ENCODE results near the gene SDC3. TPM values are rescaled to one million over a fixed set of nuclear protein-coding genes. Genes with fewer than 3 reads are reported as not detected.
A peak's percentile ranks its signal among the peaks of the same experiment; 100 is the strongest.
"Not testable (repeated sequence)": the region's sequence is repeated elsewhere in the genome, so short reads cannot be mapped to it uniquely, and the experiment has no call there.

The SDC3 gene
- total RNA-seq, 1 donor from 2014 or later, result 128 TPM

DNA sequence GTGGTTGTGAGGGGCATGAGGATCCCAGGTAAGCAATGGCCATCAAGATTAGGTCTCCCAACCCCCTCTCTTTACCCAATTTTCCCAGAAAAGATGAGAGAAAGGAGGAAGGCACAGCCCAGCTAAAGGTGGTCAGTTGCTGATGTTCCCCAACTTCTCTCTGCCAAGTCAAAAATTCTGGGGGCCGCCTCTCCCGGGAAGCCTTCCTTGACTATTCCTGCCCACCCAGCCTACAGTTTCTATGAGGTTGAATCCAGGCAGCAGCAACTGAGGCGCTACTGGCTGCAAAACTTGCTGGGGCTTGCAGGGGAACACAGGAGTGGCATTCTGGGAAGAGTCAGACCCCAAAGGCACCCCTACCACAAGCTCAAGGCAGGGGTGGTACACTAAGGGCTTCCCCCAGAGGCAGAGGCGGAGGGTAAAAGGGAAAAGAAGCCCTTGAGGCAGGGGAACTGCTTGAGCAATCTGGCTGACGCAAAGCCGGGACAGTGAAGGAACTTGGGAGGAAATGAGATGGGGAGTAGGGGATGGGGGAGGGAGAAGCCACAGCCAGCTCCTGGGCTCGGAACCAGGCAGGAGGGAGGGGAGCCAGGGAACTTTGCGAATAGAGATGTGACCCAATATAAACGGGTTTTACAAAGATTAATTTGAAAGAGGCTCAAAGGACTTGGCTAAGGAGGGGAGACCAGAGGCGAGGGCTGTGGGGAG lies 31.2 kb downstream of the SDC3 start:
- peak; percentile 77 for DNase-seq (ENCODE audit: low spot score)

DNA sequence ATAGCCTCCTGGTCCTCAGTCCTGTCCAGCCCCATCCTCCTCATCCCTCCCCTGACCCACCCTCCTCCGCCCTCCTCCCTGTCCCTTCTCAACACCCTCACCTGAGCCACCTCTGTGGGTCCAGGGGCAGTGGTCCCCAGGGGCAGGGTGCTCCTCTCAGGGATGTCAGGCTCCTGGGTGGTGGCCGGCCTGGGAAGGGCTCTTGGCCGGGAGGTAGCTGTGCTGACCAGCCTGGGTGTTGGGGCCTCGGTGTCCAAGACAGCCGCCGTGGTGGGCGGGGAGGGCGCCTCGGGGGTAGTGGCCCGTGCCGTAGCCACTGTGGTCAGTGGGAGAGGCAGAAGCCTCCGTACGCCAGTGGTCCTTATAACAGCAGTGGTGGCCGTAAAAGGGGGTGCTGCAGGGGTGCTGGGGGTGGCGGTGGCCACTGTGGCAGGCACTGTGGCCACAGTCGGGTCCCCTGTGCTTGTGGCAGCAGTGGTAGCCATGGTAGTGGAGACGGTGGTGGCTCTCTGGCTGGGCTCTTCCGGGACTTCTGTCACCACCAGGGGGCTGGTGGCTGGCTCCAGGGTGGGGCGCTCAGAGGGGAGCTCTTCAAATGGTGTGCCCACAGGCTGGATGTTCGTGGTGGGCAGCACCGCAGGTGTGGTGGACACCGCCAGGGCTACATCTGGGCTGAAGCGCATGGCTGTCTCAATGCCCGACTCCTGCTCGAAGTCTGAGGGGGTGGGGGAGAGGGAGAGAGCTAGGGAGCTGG lies 31.9 kb downstream of the SDC3 start:
- DNase-seq (ENCODE audit: low spot score), result no peak

DNA sequence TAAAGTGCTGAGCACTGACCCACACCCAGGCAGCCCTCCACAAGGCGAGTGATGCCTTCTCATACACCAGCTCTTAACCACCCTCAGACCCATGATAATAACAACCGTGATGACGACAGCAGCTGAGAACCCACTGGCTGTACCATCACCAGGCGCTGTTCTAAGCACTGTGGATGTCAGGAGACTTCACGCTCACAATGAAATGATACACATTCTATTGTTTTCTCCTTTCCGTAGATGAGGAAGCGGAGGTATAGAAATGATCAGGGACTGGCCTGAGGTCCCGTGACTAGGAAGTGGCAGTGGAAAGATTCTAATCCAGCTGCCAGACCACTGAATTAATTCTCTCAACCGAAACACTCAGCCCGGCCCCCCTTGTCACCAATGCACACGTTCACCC lies 32.6 kb downstream of the SDC3 start:
- no peak for DNase-seq (ENCODE audit: low spot score)

DNA sequence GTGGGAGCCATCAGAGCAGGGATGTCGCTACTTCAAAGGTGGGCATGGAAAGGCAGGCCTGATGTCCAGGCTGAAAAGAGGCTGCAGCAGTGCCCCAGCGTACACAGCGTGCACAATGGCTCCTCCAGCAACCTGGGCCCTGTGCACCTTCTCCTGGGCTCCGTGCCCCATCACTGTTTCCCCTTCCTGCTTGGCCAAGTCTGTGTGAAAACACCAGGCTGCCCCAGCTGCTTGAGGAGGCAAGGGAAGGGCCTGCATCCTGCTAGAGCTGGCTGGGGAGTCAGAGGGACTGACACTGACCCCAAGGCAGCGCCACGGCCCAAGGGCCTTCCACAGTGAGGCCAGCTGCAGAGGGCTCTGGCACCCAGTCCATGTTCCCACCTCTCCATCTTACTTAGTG lies 33.4 kb downstream of the SDC3 start:
- DNase-seq (ENCODE audit: low spot score), result no peak

DNA sequence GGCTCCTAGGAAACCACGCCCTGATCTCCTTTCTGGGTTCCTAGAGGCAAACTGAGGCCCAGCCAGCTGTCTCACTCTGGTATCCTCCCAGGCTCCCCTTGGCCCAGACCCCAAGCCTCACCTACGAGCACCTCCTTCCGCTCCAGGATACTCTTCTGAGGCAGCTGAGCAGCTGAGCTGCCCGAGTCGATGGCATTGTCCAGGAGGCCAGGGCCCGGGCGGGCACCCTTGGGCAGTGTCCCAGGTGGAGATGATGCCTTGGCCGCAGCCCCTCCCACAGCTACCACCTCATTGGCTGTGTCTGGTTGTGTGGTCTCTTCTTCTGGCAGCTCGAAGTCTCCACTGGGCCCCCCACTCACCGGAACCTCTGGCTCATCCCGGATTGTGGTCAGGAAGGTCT lies 34.4 kb downstream of the SDC3 start:
- DNase-seq (ENCODE audit: low spot score), result no peak

DNA sequence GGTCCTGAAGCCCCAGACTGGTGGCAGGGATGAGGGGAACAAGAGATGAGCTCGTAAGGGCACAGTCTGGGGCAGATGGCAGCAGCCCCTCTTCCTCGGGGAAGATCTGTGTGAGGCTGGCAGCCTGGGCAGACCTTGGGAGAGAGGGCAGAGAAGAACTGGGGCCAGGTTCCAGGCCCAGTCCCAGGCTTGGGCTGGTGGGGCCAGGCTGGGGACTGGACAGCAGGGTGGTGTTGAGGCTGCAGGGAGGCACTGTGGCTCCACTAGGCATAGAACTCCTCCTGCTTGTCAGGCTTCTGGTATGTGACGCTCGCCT lies 35.7 kb downstream of the SDC3 start:
- no peak for DNase-seq (ENCODE audit: low spot score)

DNA sequence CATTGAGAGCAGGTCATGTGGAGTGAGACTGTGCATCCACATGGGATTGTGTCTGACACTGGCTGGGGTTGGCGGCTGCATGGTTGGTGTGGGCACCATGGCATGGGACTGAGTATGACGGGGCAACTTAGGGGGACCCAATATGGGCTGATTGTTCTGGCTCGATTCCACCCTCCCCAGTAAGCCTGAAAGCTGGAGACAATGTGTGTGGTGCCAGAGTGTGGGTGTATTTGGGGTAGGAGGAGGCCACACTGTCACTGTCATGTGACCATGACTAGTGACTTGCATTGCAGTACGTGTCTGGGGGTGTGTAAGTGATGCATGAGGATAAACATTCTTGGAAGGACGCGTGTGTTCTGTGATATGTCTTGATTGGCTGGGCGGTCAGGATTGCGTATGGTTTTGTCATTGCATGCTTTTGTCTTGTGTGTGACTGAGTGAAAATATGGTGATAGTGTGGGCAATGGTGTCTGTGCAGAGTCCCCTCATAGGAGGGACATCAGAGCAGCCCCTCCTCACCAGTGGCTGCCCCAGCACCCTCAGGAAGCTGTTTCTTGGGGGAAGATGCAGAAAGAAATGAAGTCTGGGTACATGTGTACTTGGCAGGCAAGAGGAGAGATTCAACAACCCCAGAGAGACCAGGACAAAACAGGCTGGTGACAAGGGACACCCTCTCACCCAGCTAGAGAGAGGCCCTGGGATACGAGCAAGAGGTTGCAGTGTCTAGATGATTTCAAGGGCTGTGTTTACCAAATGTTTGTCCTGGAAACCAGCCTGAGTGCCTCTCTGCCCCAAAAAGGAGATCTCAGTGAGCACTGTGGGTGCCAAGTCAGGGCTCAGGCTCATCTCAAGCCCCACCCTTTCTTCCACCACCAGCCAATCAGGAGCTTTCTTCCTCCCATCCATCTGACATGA lies 36.3 kb downstream of the SDC3 start:
- DNase-seq (ENCODE audit: low spot score), result no peak

DNA sequence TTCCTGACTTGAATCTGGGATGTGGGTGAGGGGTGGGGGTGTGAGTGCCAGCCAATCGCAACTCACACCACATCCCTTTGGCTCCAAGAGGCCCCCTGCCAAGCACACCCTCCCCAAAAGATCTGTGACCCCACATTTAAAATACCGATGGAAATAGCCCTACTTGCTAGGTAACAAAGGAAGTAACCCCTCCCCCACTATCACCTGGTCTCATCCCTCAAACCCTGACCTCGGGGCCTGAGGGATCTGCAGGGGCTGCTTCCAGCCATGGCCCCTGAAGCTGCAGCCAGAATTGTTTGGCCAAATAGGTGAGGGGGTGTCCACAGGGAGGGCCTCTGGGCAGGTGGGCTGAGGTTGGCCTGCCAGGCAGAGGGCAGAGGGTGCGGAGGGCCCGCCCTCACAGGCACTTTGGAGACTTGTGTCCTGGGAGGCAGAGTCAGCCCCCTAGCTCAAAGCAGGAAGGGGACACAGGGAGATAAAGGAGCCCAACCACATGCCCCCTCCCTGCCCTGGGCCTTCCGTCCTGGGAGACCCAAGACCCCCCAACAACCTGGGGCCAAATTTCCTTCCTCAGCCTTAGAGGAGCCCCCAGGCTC lies 37.2 kb downstream of the SDC3 start:
- DNase-seq (ENCODE audit: low spot score), result no peak

DNA sequence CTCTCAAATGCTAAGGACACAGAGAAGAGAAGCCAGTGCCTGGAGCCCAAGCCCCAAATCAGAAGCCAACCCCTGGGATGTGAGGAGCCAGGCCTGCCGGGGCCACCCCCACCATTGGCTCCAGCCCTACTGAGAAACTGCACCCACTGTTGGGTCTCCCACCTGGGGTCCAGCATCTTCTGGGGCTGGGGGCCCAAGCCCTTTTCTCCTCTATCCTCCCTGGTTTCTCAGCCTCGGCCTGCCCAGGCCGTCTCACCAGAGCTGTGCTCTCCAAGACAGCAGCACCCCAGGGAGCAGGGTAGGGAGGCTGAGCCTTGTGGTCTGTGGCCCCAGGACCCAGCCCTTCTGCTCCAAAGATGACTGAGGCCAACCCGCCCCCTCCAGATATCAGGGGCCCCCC lies 37.9 kb downstream of the SDC3 start:
- no peak for DNase-seq (ENCODE audit: low spot score)

DNA sequence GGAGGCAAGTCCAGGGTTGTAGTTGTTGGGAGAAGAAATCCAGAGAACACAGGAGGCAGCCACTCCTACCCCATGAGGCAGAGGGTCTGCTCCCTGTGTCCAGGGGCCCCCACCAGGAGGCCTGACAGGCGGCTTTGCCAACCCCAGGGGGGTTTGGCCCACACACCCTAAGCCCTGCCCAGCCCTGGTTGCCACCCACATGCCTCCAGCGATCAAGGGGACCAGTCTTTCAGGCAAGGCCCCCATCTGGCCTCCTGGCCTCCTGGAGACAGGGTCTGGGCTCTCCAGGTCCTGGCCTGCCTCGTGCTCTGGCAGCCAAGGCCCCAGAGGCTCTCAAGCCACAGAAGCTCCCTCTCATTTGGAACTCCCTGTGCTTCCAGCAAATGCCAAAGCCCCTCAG lies 38.5 kb downstream of the SDC3 start:
- DNase-seq (ENCODE audit: low spot score), result no peak

DNA sequence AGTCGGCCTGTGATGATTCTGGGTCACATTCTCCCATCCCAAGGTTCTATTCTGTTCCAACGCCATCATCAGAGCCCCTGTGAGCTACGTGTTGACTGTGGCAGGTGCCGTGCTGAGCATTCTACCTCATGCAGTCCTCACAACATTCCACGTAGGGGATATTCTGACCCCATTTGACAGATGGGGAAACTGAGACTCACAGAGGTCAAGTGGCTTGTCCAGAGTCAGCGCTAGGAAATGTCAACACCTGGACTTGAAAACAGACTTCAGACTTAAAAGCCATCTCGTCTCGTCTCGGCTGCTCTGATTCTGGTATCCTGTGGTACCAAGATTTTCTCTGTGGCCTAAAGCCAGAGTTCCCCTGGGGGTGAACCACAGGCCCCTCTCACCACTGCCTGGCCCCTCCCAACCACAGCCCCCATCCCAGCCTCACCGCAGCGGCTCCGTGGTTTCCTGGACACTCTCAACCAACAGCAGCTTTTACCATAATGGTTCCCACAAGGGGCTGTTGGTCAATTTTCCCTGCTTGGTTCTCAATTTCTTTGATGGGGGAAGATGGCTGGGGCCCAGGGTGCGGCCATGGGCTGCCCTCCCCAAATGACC lies 39.6 kb downstream of the SDC3 start:
- DNase-seq (ENCODE audit: low spot score), result no peak

DNA sequence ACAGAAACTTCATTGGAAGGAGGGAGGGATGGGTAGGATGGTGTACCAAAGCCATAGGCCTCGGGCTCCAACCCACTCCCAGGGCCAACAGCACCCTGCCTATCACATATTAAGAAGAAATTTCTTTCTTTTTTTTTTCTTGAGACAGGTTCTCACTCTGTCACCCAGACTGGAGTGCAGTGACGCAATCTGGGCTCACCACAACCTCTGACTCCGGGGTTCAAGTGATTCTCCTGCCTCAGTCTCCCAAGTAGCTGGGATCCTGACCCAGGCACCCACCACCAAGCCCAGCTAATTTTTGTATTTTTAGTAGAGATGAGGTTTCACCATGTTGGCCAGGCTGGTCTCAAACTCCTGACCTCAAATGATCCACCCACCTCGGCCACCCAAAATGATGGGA lies 40.5 kb downstream of the SDC3 start:
- DNase-seq (ENCODE audit: low spot score), result not testable (repeated sequence)

DNA sequence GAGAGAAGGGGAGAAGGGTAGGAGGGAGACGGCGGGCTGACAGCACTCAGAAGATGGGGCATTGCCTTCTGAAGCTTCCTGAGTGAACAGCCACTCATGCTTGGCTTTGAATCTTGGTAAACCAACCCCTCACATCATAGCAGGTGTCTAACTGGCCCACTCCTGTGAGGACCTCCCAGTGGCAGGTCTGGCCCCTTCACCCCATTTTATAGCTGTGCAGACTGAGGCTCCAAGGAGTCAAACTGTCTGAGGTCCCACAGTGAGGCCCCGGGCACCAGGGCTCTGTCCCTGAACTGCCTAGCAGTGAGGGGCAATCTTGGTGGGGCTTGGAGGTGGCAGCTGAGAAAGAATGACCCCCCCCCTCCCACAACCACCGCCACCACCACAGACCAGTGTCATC lies 41.0 kb downstream of the SDC3 start:
- DNase-seq (ENCODE audit: low spot score), result no peak

DNA sequence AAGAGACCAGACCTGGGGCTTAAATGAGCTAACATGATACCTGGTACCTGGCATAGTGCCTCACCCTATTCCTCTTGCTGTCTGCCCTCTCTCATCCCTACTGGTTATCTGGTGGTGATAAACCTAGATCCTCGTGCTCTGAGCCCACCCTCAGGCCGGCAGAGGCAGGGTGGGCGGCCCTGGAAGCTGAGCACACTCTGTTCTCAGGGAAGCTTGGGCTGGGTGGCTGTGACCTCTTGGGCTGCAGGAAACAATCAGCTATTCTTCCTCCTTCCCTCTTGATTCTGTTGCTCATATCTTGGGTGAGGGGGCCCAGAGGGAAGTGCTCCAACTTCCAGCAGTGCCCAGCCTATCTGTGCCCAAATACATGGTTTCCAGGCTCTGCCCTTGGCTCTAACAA lies 42.0 kb downstream of the SDC3 start:
- no peak for DNase-seq (ENCODE audit: low spot score)

DNA sequence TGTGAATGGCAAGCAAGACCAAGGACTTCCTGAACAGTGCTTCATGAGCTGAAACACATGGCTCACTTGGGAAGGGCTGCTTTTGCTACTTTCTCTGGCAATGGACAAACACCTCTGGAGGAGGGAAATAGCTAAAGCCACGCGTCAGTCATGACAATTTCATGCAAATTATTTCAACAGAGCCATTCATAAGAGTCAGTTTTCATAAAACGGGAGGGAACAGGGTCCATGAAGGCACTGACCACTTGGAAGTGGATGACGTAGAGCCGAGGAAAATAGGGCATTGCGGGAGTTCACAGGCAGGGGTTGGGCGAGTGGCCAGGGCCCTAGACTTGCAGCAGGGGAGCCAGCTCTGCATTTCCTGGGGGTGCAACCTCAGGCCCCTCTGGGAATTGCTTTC lies 43.9 kb downstream of the SDC3 start:
- DNase-seq (ENCODE audit: low spot score), result no peak

DNA sequence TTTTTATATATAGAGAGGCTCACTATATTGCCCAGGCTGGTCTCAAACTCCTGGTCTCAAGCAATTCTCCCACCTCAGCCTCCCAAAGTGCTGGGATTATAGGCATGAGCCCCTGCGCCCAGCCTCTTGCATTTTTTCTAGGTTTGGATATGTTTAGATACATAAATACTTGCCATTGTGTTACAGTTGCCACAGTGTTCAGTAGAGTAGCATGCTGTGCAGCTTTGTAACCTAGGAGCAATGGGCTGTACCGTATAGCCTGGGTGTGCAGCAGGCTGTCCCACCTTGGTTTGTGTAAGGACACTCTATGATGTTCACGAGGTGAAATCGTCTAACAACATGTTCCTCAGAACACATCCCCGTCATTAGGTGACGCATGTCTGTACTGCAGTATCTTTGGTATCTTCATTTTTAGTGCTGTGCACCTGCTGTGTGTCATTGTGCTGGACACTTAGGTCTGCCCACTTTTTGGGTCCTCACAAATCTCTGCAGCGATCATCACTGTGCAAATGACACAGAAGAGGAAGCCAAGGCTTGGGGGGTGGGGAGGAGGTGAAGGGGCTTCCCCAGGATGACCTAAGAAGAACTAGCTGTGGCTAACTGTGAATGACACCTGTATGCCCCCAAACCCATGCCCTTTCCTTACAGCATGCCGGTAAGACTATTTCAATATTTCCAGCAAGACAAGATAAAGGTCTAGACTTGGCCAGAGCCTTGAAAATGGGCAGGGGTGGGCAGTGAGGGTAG lies 44.5 kb downstream of the SDC3 start:
- DNase-seq (ENCODE audit: low spot score), result no peak

DNA sequence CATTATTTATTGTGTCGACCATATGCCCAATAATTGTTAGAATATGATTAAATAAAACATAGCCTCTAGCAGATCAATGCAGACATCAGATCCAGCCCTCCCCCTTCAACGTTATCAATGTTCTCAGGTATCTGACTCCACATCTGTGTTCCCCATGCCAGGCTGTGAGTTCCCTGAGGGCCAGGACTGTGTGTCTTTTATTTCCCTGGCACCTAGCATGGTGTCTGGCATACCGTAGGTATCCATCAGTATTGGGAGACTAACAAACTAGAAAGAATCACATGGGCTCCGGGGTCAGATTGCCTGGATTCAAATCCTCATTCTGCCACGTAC lies 48.3 kb downstream of the SDC3 start:
- no peak for DNase-seq (ENCODE audit: low spot score)

DNA sequence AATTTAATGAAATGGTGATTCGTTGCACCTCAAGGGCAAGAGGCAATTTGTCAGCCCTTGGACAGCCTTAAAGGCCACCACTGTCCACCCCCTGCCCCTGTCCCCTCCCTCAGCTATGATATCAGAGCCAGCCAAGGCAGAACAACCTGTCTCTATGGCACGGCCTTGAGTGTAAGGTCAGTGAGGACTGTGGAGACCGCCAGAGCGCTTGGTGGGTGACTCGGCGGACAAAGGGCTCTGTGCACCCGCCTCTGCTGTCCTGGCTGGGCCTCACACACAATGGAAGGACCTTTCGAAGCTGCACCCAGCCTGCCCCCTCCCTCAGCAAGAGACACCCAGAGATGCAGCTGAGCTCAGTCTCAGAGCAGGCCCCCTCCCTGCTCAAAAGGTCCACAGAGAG lies 50.6 kb downstream of the SDC3 start:
- DNase-seq (ENCODE audit: low spot score), result no peak

DNA sequence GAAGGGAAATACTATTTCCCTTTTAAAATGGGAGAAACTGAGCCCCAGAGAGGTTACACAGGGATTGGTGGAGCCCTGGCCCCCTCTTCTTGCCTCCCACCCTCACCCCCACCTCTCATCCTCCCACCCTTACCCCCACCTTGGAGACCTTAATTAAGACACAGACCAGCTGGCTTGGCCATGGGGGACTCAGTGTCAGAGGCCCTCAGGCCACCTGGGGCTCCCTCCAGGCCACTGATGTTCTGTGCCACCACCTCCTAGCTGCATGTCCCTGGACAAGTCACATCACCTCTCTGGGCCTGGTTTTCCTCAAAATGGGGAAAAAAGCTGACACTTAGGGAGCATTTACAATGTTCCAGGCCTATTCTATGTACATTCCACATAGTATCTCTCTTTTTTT lies 51.5 kb downstream of the SDC3 start:
- no peak for DNase-seq (ENCODE audit: low spot score)

DNA sequence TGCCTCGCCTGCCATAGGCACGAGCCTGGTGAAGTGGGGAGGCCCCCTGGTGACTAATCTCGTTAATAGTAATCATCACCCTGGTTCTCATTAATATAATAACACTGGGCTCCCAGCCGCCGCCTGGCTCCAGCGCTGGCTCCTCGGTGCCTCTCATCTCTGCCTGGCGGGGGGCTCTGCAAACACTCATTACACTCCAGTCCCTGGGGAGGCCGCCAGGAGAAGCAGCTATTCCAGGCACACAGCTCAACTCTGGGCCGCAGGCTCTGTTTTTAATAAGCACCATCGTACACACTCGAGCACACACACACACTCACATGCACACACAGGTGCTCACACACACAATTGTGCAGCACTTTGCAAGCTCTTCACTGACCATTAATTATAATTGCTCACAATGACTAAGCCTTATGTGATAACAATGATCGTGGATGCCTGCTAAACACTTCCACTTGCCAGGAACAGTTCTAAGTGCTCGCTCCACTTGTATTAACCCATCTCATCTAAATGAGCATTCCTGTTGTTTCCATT lies 52.2 kb downstream of the SDC3 start:
- DNase-seq (ENCODE audit: low spot score), result no peak

DNA sequence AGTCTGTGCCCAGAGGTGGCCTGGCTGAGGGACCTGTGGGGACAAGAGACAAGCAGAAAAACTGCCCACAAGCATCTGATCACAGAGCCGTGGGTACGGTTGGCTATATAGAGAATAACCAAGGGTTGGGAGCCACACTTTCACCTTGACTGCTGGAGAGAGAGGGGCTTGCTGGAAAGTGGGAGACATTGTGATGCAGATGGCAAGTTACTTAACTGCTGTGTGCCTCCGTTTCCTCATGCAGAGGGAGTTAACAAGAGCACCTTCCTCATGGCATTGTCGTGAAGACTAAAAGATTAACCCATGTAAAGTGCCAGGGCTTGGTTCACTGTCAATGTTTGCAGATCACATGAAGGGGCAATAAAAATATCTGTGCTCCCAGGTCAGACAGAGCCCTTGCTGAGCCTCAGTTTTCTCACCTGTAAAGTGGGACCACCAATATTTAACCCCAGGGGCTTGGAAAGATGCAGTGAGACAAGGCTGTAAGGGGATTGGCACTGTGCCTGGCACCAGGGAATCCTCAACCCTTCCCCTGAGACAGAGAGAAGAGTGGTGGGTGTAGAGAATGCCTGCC lies 52.8 kb downstream of the SDC3 start:
- DNase-seq (ENCODE audit: low spot score), result no peak

Measured in mucosa of gallbladder (tissue), 1 donor.